NCI-H1105 (cell line): ENCODE data around the gene LRBA.

Source experiments
- DNase-seq: peaks from one replicate; lab custom pipeline; 2025; lab: John Stamatoyannopoulos, UW

Gene LRBA

GRCh38 chr4:150363721-150364688 is 651.1 kb downstream of the LRBA start:
- no peak for DNase-seq

- no peak for DNase-seq
Observed at GRCh38 chr4:150358691-150359090, 656.4 kb downstream of the LRBA start.

GRCh38 chr4:150357829-150358228 is 657.3 kb downstream of the LRBA start:
- DNase-seq = no peak

GRCh38 chr4:150355858-150356455 is 659.1 kb downstream of the LRBA start:
- no peak for DNase-seq

- DNase-seq = no peak
Observed at GRCh38 chr4:150355418-150355817, 659.7 kb downstream of the LRBA start.

- no peak for DNase-seq
Observed at GRCh38 chr4:150354214-150354796, 660.8 kb downstream of the LRBA start.

GRCh38 chr4:150348079-150348478 is 667.0 kb downstream of the LRBA start:
- no peak for DNase-seq

GRCh38 chr4:150345207-150345744 is 669.8 kb downstream of the LRBA start:
- no peak for DNase-seq

- DNase-seq = no peak
Observed at GRCh38 chr4:150343796-150344195, 671.3 kb downstream of the LRBA start.

- no peak for DNase-seq
Observed at GRCh38 chr4:150342945-150343344, 672.1 kb downstream of the LRBA start.

GRCh38 chr4:150337734-150338133 is 677.4 kb downstream of the LRBA start:
- no peak for DNase-seq

- DNase-seq = no peak
Observed at GRCh38 chr4:150336676-150337412, 678.2 kb downstream of the LRBA start.

GRCh38 chr4:150332961-150333360 is 682.1 kb downstream of the LRBA start:
- no peak for DNase-seq

GRCh38 chr4:150332086-150332485 is 683.0 kb downstream of the LRBA start:
- no peak for DNase-seq

- DNase-seq = no peak
Observed at GRCh38 chr4:150329373-150329772, 685.7 kb downstream of the LRBA start.

- DNase-seq = no peak
Observed at GRCh38 chr4:150328496-150328895, 686.6 kb downstream of the LRBA start.

- no peak for DNase-seq
Observed at GRCh38 chr4:150327262-150327780, 687.8 kb downstream of the LRBA start.

- DNase-seq = no peak
Observed at GRCh38 chr4:150325872-150326271, 689.2 kb downstream of the LRBA start.

GRCh38 chr4:150323406-150324325 is 691.4 kb downstream of the LRBA start:
- no peak for DNase-seq

- no peak for DNase-seq
Observed at GRCh38 chr4:150322646-150323045, 692.4 kb downstream of the LRBA start.

GRCh38 chr4:150321113-150321512 is 694.0 kb downstream of the LRBA start:
- no peak for DNase-seq
